SU-DHL-6 (cell line): Measurements from ENCODE around the gene ALX1.

Experiments used
- EZH2phosphoT487 ChIP-seq: fragments of 200-600 bp; sonication (generic), shearing (Covaris generic); conservative IDR thresholded peaks from 2 replicates; pipeline ENCODE4 v1.6.1; 2018; ENCODE audit warnings: mild to moderate bottlenecking, antibody characterized with exemption, low read length, moderate library complexity, mixed read lengths
- TF ChIP-seq, protein P1 (sequence below): fragments of 200-600 bp; sonication (generic); IDR thresholded peaks from one replicate; pipeline ENCODE4 v1.5.1; 2017; ENCODE audit warnings: antibody characterized with exemption, mild to moderate bottlenecking, low read length, moderate library complexity; ENCODE audit not compliant: insufficient read depth, poor library complexity, severe bottlenecking

GRCh38 chr12:85275374-85275773 lies 4.6 kb upstream of the ALX1 start:
- TF ChIP-seq, protein P1, sequence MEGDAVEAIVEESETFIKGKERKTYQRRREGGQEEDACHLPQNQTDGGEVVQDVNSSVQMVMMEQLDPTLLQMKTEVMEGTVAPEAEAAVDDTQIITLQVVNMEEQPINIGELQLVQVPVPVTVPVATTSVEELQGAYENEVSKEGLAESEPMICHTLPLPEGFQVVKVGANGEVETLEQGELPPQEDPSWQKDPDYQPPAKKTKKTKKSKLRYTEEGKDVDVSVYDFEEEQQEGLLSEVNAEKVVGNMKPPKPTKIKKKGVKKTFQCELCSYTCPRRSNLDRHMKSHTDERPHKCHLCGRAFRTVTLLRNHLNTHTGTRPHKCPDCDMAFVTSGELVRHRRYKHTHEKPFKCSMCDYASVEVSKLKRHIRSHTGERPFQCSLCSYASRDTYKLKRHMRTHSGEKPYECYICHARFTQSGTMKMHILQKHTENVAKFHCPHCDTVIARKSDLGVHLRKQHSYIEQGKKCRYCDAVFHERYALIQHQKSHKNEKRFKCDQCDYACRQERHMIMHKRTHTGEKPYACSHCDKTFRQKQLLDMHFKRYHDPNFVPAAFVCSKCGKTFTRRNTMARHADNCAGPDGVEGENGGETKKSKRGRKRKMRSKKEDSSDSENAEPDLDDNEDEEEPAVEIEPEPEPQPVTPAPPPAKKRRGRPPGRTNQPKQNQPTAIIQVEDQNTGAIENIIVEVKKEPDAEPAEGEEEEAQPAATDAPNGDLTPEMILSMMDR, result no peak
- TF ChIP-seq EZH2phosphoT487, result no peak
